ENCODE data around the gene NCR3LG1. TPM values are rescaled to one million over a fixed set of nuclear protein-coding genes. Genes with fewer than 3 reads are reported as not detected.

Gene NCR3LG1
- total and polyA plus RNA-seq, 2 donors from 2014 or later: 0.71 to 4.5 TPM

DNA sequence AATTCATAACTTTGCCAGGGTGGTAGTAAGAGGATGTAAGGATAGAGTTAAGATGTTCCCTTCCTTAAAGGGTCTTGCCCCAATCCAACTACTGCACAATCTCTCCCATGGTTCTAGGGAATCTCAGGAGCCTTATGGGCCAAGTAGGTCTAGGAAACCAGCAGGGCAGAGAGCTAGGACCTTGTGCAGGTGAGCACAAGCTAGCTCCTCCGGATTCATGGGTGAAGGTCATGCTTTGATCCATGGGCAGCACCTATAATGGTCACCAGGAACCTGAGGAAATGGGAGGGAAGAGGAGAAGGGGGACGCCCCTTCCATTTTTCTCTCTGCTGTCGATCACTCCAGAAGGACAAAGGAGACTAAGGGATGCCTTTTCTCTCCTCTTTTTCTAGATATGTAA lies 20.0 kb downstream of the NCR3LG1 start:
- intact Hi-C loops (cut with DNase I): no loop called here
- peaks cover 2 to 48% (median 25%) of the 10 kb centered on the region in 3 donors for H3K9me3 ChIP-seq (ENCODE audit: control insufficient read depth in 2 of 3, insufficient read depth in 1 of 3, low read length in 3 of 3)
- no peak overlapping the region for H3K27ac ChIP-seq (ENCODE audit: low read depth in 2 of 2, low read length in 2 of 2)
- DNase-seq: no peak
- H3K4me3 ChIP-seq (ENCODE audit: low read length in 3 of 3): no peak overlapping the region
- no peaks in the 10 kb centered on the region for H3K4me1 ChIP-seq (ENCODE audit: control insufficient read depth in 2 of 3, insufficient read depth in 2 of 3, low read depth in 1 of 3, low read length in 3 of 3)
- FAIRE-seq: no peak
- H3K36me3 ChIP-seq (ENCODE audit: control insufficient read depth in 2 of 3, insufficient read depth in 3 of 3, low read length in 3 of 3): peaks cover 0 to 65% (median 46%) of the 10 kb centered on the region in 3 donors
- no peak overlapping the region for H3K9ac ChIP-seq (ENCODE audit: low read length in 3 of 3)
- TF ChIP-seq, protein P1, sequence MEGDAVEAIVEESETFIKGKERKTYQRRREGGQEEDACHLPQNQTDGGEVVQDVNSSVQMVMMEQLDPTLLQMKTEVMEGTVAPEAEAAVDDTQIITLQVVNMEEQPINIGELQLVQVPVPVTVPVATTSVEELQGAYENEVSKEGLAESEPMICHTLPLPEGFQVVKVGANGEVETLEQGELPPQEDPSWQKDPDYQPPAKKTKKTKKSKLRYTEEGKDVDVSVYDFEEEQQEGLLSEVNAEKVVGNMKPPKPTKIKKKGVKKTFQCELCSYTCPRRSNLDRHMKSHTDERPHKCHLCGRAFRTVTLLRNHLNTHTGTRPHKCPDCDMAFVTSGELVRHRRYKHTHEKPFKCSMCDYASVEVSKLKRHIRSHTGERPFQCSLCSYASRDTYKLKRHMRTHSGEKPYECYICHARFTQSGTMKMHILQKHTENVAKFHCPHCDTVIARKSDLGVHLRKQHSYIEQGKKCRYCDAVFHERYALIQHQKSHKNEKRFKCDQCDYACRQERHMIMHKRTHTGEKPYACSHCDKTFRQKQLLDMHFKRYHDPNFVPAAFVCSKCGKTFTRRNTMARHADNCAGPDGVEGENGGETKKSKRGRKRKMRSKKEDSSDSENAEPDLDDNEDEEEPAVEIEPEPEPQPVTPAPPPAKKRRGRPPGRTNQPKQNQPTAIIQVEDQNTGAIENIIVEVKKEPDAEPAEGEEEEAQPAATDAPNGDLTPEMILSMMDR (IDR thresholded peaks at IDR 0.05; ENCODE audit: borderline replicate concordance, extremely low read depth, insufficient read depth): no peak
- no peaks in the 10 kb centered on the region for H3K27me3 ChIP-seq (ENCODE audit: control insufficient read depth, insufficient read depth, low read length)

DNA sequence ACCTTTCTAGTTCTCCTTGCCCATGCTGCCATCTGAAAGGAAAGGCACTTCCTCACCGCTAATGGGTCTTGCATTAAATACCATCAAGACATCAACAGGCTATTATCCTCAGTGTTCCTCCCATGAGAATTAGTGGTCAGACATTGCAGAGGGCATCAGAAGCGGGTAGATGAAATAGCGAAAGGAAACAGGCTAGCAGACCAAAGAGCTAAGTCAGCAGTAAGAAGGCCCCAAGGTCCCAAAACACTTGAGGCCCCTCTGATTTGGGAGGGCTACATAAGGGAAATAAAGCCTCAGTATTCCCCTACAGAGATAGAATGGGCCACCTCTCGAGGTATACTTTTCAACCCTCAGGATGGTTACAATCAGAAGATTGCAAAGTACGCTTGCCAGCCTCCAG lies 23.9 kb downstream of the NCR3LG1 start:
- FAIRE-seq (no peak), DNase-seq (no peak)
- H3K4me1 ChIP-seq (ENCODE audit: control insufficient read depth in 2 of 3, insufficient read depth in 2 of 3, low read depth in 1 of 3, low read length in 3 of 3): no peaks in the 10 kb centered on the region
- TF ChIP-seq, protein P1 (IDR thresholded peaks at IDR 0.05; ENCODE audit: borderline replicate concordance, extremely low read depth, insufficient read depth): no peak
- no peaks in the 10 kb centered on the region for H3K27me3 ChIP-seq (ENCODE audit: control insufficient read depth, insufficient read depth, low read length)
- peaks cover 0 to 27% (median 20%) of the 10 kb centered on the region in 3 donors for H3K9me3 ChIP-seq (ENCODE audit: control insufficient read depth in 2 of 3, insufficient read depth in 1 of 3, low read length in 3 of 3)
- no peak overlapping the region for H3K4me3 ChIP-seq (ENCODE audit: low read length in 3 of 3)
- H3K9ac ChIP-seq (ENCODE audit: low read length in 3 of 3): no peak overlapping the region
- peaks cover 0 to 35% (median 25%) of the 10 kb centered on the region in 3 donors for H3K36me3 ChIP-seq (ENCODE audit: control insufficient read depth in 2 of 3, insufficient read depth in 3 of 3, low read length in 3 of 3)
- intact Hi-C loops (cut with DNase I): no loop called here
- no peak overlapping the region for H3K27ac ChIP-seq (ENCODE audit: low read depth in 2 of 2, low read length in 2 of 2)

DNA sequence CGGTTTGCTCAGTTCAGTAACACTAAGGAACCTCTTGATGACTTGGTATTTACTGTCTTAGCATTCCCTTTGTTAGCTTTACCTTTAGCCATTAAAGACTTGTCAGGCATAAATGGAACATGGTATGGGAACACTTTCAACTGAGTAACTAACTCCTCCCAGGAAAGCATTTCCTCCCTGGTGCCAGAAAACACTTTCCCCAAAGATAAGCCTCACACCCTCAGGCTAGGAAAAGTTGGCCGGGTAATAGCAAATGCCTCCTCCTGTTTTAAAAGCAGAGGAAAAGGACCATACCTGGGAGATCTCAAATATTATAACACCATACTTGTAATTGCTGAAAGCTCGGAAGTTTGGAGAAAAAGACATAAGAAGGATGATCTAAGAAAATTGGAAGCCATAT lies 24.9 kb downstream of the NCR3LG1 start:
- DNase-seq: no peak
- Histone ChIP-seq H3K36me3 (ENCODE audit: control insufficient read depth in 2 of 3, insufficient read depth in 3 of 3, low read length in 3 of 3) (peaks cover 0 to 27% (median 22%) of the 10 kb centered on the region in 3 donors), H3K4me1 (ENCODE audit: control insufficient read depth in 2 of 3, insufficient read depth in 2 of 3, low read depth in 1 of 3, low read length in 3 of 3) (no peaks in the 10 kb centered on the region), H3K27me3 (ENCODE audit: control insufficient read depth, insufficient read depth, low read length) (no peaks in the 10 kb centered on the region), H3K27ac (ENCODE audit: low read depth in 2 of 2, low read length in 2 of 2) (no peak overlapping the region), H3K4me3 (ENCODE audit: low read length in 3 of 3) (no peak overlapping the region), H3K9ac (ENCODE audit: low read length in 3 of 3) (no peak overlapping the region), H3K9me3 (ENCODE audit: control insufficient read depth in 2 of 3, insufficient read depth in 1 of 3, low read length in 3 of 3) (peaks cover 0 to 18% (median 11%) of the 10 kb centered on the region in 3 donors)
- TF ChIP-seq, protein P1 (IDR thresholded peaks at IDR 0.05; ENCODE audit: borderline replicate concordance, extremely low read depth, insufficient read depth): no peak
- intact Hi-C loops (cut with DNase I): no loop called here
- FAIRE-seq: no peak

DNA sequence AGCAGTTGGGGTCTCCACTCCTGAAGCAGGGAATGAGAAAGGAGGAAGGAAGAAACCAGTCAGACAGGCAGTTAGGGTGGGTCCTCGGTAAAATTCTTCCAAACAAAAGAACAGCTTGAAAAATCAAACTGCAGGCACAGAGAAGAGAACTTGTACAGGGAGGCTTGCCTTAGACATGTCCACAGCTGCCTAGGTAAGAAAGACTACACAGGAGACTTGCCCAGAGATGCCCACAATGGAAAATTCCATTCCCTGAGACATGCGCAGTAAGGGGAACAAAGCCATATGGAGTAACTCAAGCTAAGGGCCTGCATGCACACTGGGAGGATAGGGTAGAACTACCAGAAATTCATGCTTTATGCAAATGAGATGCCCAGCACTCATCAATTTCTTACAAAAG lies 27.1 kb downstream of the NCR3LG1 start:
- Histone ChIP-seq H3K27ac (ENCODE audit: low read depth in 2 of 2, low read length in 2 of 2) (no peak overlapping the region), H3K9ac (ENCODE audit: low read length in 3 of 3) (no peak overlapping the region), H3K4me3 (ENCODE audit: low read length in 3 of 3) (no peak overlapping the region), H3K4me1 (ENCODE audit: control insufficient read depth in 2 of 3, insufficient read depth in 2 of 3, low read depth in 1 of 3, low read length in 3 of 3) (no peaks in the 10 kb centered on the region), H3K36me3 (ENCODE audit: control insufficient read depth in 2 of 3, insufficient read depth in 3 of 3, low read length in 3 of 3) (peaks cover 0 to 11% (median 4%) of the 10 kb centered on the region in 3 donors), H3K27me3 (ENCODE audit: control insufficient read depth, insufficient read depth, low read length) (no peaks in the 10 kb centered on the region), H3K9me3 (ENCODE audit: control insufficient read depth in 2 of 3, insufficient read depth in 1 of 3, low read length in 3 of 3) (no peaks in the 10 kb centered on the region)
- TF ChIP-seq, protein P1 (IDR thresholded peaks at IDR 0.05; ENCODE audit: borderline replicate concordance, extremely low read depth, insufficient read depth): no peak
- DNase-seq (no peak), FAIRE-seq (no peak)
- intact Hi-C loops (cut with DNase I): no loop called here
